IMR-90 (cell line): ENCODE measurements around the gene BLVRA. TPM values are rescaled to one million over a fixed set of nuclear protein-coding genes. Genes with fewer than 3 reads are reported as not detected.

Source experiments
- ATAC-seq: fragments of 200-7000 bp; cut with Tn5 transposase; 2 replicates; pipeline ENCODE4 v1.9.1; 2020; ENCODE audit warnings: low read depth, mild to moderate bottlenecking, moderate library complexity
- BruUV-seq: library from RNA; stranded (reverse); fragments of 400-500 nt; replicated peaks from 2 replicates; lab custom pipeline; 2021; lab: Mats Ljungman, UMichigan
- CTCF ChIA-PET: fragments of 300-600 bp; formaldehyde crosslinking; extraction: SDS; loops from one replicate; lab custom pipeline; 2021; ENCODE audit warnings: antibody characterized with exemption; lab: Yijun Ruan, JAX
- POLR2A ChIA-PET: fragments of 300-600 bp; sonication (Branson Sonifier 250); formaldehyde crosslinking; loops from one replicate; lab custom pipeline; 2022; ENCODE audit warnings: antibody characterized with exemption; ENCODE audit not compliant: unreplicated experiment; lab: Charles Lee
- DNase-seq: peaks from one replicate; pipeline ENCODE4 v3.0.0; 2013
- H2AFZ ChIP-seq: replicated peaks from 2 replicates; pipeline ENCODE3; 2013; ENCODE audit warnings: low read length, mild to moderate bottlenecking; ENCODE audit not compliant: poor library complexity
- H2AK5ac ChIP-seq: 2 replicates; pipeline ENCODE4 v1.6.1; 2013; ENCODE audit warnings: low read depth, low read length, inconsistent platforms
- H2AK9ac ChIP-seq: replicated peaks from 2 replicates; pipeline ENCODE3; 2013; ENCODE audit warnings: mild to moderate bottlenecking, low read depth, low read length, moderate library complexity; ENCODE audit not compliant: poor library complexity
- H2BK120ac ChIP-seq: 2 replicates; pipeline ENCODE4 v1.6.1; 2013; ENCODE audit warnings: low read depth, low read length, inconsistent platforms
- H2BK15ac ChIP-seq: 3 replicates; pipeline ENCODE4 v1.6.1; 2013; ENCODE audit warnings: low read depth, low read length, inconsistent platforms
- H2BK20ac ChIP-seq: 2 replicates; pipeline ENCODE4 v1.6.1; 2013; ENCODE audit warnings: low read depth, mild to moderate bottlenecking, inconsistent platforms, low read length, moderate library complexity
- H2BK5ac ChIP-seq: 2 replicates; pipeline ENCODE4 v1.6.1; 2013; ENCODE audit warnings: mild to moderate bottlenecking, low read depth, low read length, inconsistent platforms; ENCODE audit not compliant: poor library complexity, severe bottlenecking
- H3K14ac ChIP-seq: replicated peaks from 2 replicates; pipeline ENCODE4 v1.6.1; 2013; ENCODE audit warnings: low read depth, low read length, inconsistent platforms
- H3K18ac ChIP-seq: 2 replicates; pipeline ENCODE4 v1.6.1; 2013; ENCODE audit warnings: low read depth, low read length, control low read depth
- H3K23ac ChIP-seq: 2 replicates; pipeline ENCODE4 v1.6.1; 2013; ENCODE audit warnings: low read depth, low read length, inconsistent platforms
- H3K27ac ChIP-seq: 2 replicates; pipeline ENCODE4 v1.5.1; 2013; ENCODE audit warnings: mild to moderate bottlenecking, control low read depth, low read length; ENCODE audit not compliant: insufficient read depth
- H3K27me3 ChIP-seq: 2 replicates; pipeline ENCODE4 v1.6.1; 2013; ENCODE audit warnings: low read length; ENCODE audit not compliant: control insufficient read depth, insufficient read depth
- H3K36me3 ChIP-seq: 2 replicates; pipeline ENCODE4 v1.6.1; 2013; ENCODE audit warnings: low read length, mixed read lengths; ENCODE audit not compliant: control insufficient read depth, insufficient read depth
- H3K4ac ChIP-seq: 2 replicates; pipeline ENCODE4 v1.6.1; 2013; ENCODE audit warnings: low read depth, low read length, inconsistent platforms
- H3K4me1 ChIP-seq: 2 replicates; pipeline ENCODE4 v1.6.1; 2013; ENCODE audit warnings: low read length, mixed read lengths; ENCODE audit not compliant: control insufficient read depth, insufficient read depth
- H3K4me2 ChIP-seq: 2 replicates; pipeline ENCODE4 v1.6.1; 2013; ENCODE audit warnings: low read depth, mild to moderate bottlenecking, control low read depth, low read length, moderate library complexity
- H3K4me3 ChIP-seq: 2 replicates; pipeline ENCODE4 v1.5.1; 2013; ENCODE audit warnings: low read depth, mild to moderate bottlenecking, control low read depth, low read length, moderate library complexity; ENCODE audit not compliant: insufficient read depth
- H3K56ac ChIP-seq: 2 replicates; pipeline ENCODE4 v1.6.1; 2013; ENCODE audit warnings: low read length, inconsistent platforms; ENCODE audit not compliant: insufficient read depth; ENCODE audit errors: extremely low read depth
- H3K79me1 ChIP-seq, 2 experiments: 2 replicates each; pipeline ENCODE4 v1.6.1; 2013; ENCODE audit warnings: low read length in 2 of 2, inconsistent platforms in 1 of 2, low read depth in 1 of 2
- H3K9ac ChIP-seq: 2 replicates; pipeline ENCODE4 v1.6.1; 2013; ENCODE audit warnings: low read depth, low read length, control low read depth
- H3K9me1 ChIP-seq: 2 replicates; pipeline ENCODE4 v1.6.1; 2013; ENCODE audit warnings: low read length, inconsistent platforms; ENCODE audit not compliant: insufficient read depth
- H3K9me3 ChIP-seq: 2 replicates; pipeline ENCODE4 v1.6.1; 2013; ENCODE audit warnings: low read length; ENCODE audit not compliant: control insufficient read depth, insufficient read depth
- H4K20me1 ChIP-seq: 2 replicates; pipeline ENCODE4 v1.6.1; 2013; ENCODE audit warnings: low read length, inconsistent platforms; ENCODE audit not compliant: insufficient read depth
- H4K5ac ChIP-seq: 2 replicates; pipeline ENCODE4 v1.6.1; 2013; ENCODE audit warnings: mild to moderate bottlenecking, low read depth, low read length, control low read depth
- H4K8ac ChIP-seq, 2 experiments: 2 replicates each; pipeline ENCODE4 v1.6.1; 2013; ENCODE audit warnings: low read depth in 2 of 2, low read length in 2 of 2, control low read depth in 1 of 2, inconsistent platforms in 1 of 2
- H4K91ac ChIP-seq: 2 replicates; pipeline ENCODE4 v1.6.1; 2013; ENCODE audit warnings: low read depth, low read length, inconsistent platforms; ENCODE audit not compliant: insufficient read depth
- BHLHE40 ChIP-seq: fragments of 150-350 bp; IDR thresholded peaks from 2 replicates; pipeline ENCODE4 v1.6.1; 2016; ENCODE audit warnings: mild to moderate bottlenecking, low read depth, low read length
- CEBPB ChIP-seq: IDR thresholded peaks from 2 replicates; pipeline ENCODE4 v1.6.1; 2012; ENCODE audit warnings: low read depth, low read length, improper control_type of control experiment
- CHD1 ChIP-seq: IDR thresholded peaks from 2 replicates; pipeline ENCODE4 v1.6.1; 2012; ENCODE audit warnings: low read depth, low read length, improper control_type of control experiment
- CTCF ChIP-seq: conservative IDR thresholded peaks from 2 replicates; pipeline ENCODE4 v1.5.1; 2012; ENCODE audit warnings: mild to moderate bottlenecking, low read depth, low read length, improper control_type of control experiment
- MAFK ChIP-seq: IDR thresholded peaks from 2 replicates; pipeline ENCODE4 v1.6.1; 2012; ENCODE audit warnings: low read depth, low read length, improper control_type of control experiment
- MAZ ChIP-seq: IDR thresholded peaks from 2 replicates; pipeline ENCODE4 v1.6.1; 2012; ENCODE audit warnings: low read depth, mild to moderate bottlenecking, low read length, improper control_type of control experiment, moderate library complexity, borderline replicate concordance
- MXI1 ChIP-seq: IDR thresholded peaks from 2 replicates; pipeline ENCODE4 v1.6.1; 2012; ENCODE audit warnings: low read depth, mild to moderate bottlenecking, low read length, moderate library complexity, borderline replicate concordance
- POLR2A ChIP-seq: IDR thresholded peaks from 2 replicates; pipeline ENCODE4 v1.6.1; 2012; ENCODE audit warnings: mild to moderate bottlenecking, low read depth, low read length
- RAD21 ChIP-seq: IDR thresholded peaks from 2 replicates; pipeline ENCODE4 v1.6.1; 2012; ENCODE audit warnings: low read length, improper control_type of control experiment
- RCOR1 ChIP-seq: IDR thresholded peaks from 2 replicates; pipeline ENCODE4 v1.6.1; 2012; ENCODE audit warnings: mild to moderate bottlenecking, low read length, improper control_type of control experiment; ENCODE audit not compliant: insufficient replicate concordance
- SMC3 ChIP-seq: fragments of 150-350 bp; IDR thresholded peaks from 2 replicates; pipeline ENCODE4 v1.6.1; 2016; ENCODE audit warnings: low read depth, mild to moderate bottlenecking, antibody characterized with exemption, low read length, moderate library complexity
- USF2 ChIP-seq: fragments of 150-350 bp; IDR thresholded peaks from 2 replicates; pipeline ENCODE4 v1.6.1; 2017; ENCODE audit warnings: mild to moderate bottlenecking, antibody characterized with exemption, low read length, low read depth
- WGBS, 2 experiments: methylation state at CpG; one replicate each; pipeline versions ENCODE4 v1.1.5 to v1.1.7; 2013; ENCODE audit warnings: missing lambda C conversion rate in 2 of 2; ENCODE audit not compliant: insufficient read length in 1 of 2; ENCODE audit errors: extremely low coverage in 2 of 2; 5-methylcytosine and 5-hydroxymethylcytosine counted together
- dilution Hi-C: fragments of 300-500 bp; cut with HindIII; formaldehyde crosslinking; loops from one replicate; pipeline ENCODE4 v1.14.3; 2018; ENCODE audit warnings: low sequenced_read_pairs; ENCODE audit not compliant: unreplicated experiment
- in situ Hi-C: fragments of 300-500 bp; cut with MboI; formaldehyde crosslinking; loops from 3 replicates; pipeline ENCODE4 v1.14.3; 2019; ENCODE audit warnings: low sequenced_read_pairs, inconsistent platforms, mixed read lengths
- intact Hi-C: fragments of 100-400 bp; cut with micrococcal nuclease; formaldehyde crosslinking; loops from 2 replicates; pipeline ENCODE4 v1.10.0; 2022
- polyA plus RNA-seq, 3 experiments: library from polyadenylated mRNA; depleted of rRNA; stranded (reverse); fragments of >200 nt; gene quantifications; 2 replicates each; pipeline ENCODE4 v1.2.3, GENCODE V29; 2012; ENCODE audit warnings: low replicate concordance in 1 of 3
- total RNA-seq: library from RNA; depleted of rRNA; stranded (reverse); fragments of >200 nt; gene quantifications from 2 replicates; pipeline ENCODE4 v1.2.3, GENCODE V29; 2012
- TF ChIP-seq, protein P1 (sequence below): fragments of 150-350 bp; IDR thresholded peaks from 2 replicates; pipeline ENCODE4 v1.6.1; 2016; ENCODE audit warnings: low read depth, mild to moderate bottlenecking, low read length, moderate library complexity, borderline replicate concordance

Gene BLVRA
- total and polyA plus RNA-seq, 2 of the 4 experiments (the other 2 are of a cell fraction), result 32.3 to 47.1 TPM

GRCh38 chr7:43758822-43759683, 573 bp downstream of the BLVRA start:
- 0 out of 2 replicates have a peak overlapping the region, but pooled peaks have one; percentile 74 for H4K5ac ChIP-seq
- dilution Hi-C loops (no loop called here), in situ Hi-C loops (no loop called here), intact Hi-C loops (no loop called here)
- no TSS peak for BruUV-seq
- H3K4me2 ChIP-seq, result peak overlapping the region; percentile 97
- H4K20me1 ChIP-seq, result no peaks in the 10 kb centered on the region; the same call in 1 of the 2 replicates
- H3K9ac ChIP-seq, result peak overlapping the region; percentile 90
- H3K4me1 ChIP-seq, result peaks cover 16% of the 10 kb centered on the region
- no peak overlapping the region for H2BK20ac ChIP-seq
- H2BK120ac ChIP-seq, result no peak overlapping the region
- 0% methylated on average over 7 of the region's 56 CpGs; no CpG with 5 or more reads in 1 of the 2 experiments for WGBS, 2 experiments
- no peaks in the 10 kb centered on the region for H3K36me3 ChIP-seq
- ChIA-PET CTCF (interaction anchor here (0.6 to 1.5 kb wide), 2 partner anchors 9 to 177 kb away, joined by 3 read pairs; no protein-coding TSS in a partner anchor), POLR2A (interaction anchor here (0.6 kb wide), 1 partner anchor 1041 kb away, joined by 5 read pairs; no protein-coding TSS in a partner anchor)
- no peak overlapping the region for H2AK9ac ChIP-seq
- H4K8ac ChIP-seq, result peak overlapping the region; percentile 23 to 84; a peak in 3 of 4 replicates
- H2BK5ac ChIP-seq, result no peak overlapping the region
- H3K4ac ChIP-seq, result no peak overlapping the region
- no peak overlapping the region for H2BK15ac ChIP-seq
- 0 out of 2 replicates have a peak overlapping the region, but pooled peaks have one; percentile 43 for H3K18ac ChIP-seq
- peak overlapping the region; percentile 72; the same call in 1 of the 2 replicates for H3K27ac ChIP-seq
- H3K4me3 ChIP-seq, result peak overlapping the region; percentile 95
- peak overlapping the region; percentile 87; the same call in 1 of the 2 replicates for H3K23ac ChIP-seq
- H3K56ac ChIP-seq, result peak overlapping the region; percentile 43; the same call in 1 of the 2 replicates
- peaks cover 24% of the 10 kb centered on the region for H3K9me1 ChIP-seq
- peak overlapping the region; percentile 98 for H2AFZ ChIP-seq
- no peak overlapping the region for H4K91ac ChIP-seq
- no peaks in the 10 kb centered on the region for H3K9me3 ChIP-seq
- peak overlapping the region; percentile 77; the same call in 1 of the 2 replicates for H3K14ac ChIP-seq
- DNase-seq (peak; percentile 31), ATAC-seq (peak; percentile 75)
- H3K27me3 ChIP-seq, result no peaks in the 10 kb centered on the region
- H2AK5ac ChIP-seq, result no peak overlapping the region
- H3K79me1 ChIP-seq, result peaks cover 5 to 23% of the 10 kb centered on the region in 2 experiments; a peak in 3 of 4 replicates
- TF ChIP-seq MAZ (no peak), CTCF (no peak), CHD1 (no peak), SMC3 (no peak), MAFK (no peak), RCOR1 (no peak), USF2 (no peak), RAD21 (no peak), CEBPB (no peak), MXI1 (no peak; the same call in 1 of the 2 replicates), POLR2A (no peak), BHLHE40 (no peak)
- TF ChIP-seq, protein P1, sequence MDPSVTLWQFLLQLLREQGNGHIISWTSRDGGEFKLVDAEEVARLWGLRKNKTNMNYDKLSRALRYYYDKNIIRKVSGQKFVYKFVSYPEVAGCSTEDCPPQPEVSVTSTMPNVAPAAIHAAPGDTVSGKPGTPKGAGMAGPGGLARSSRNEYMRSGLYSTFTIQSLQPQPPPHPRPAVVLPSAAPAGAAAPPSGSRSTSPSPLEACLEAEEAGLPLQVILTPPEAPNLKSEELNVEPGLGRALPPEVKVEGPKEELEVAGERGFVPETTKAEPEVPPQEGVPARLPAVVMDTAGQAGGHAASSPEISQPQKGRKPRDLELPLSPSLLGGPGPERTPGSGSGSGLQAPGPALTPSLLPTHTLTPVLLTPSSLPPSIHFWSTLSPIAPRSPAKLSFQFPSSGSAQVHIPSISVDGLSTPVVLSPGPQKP, result no peak
